Endothelial cell of umbilical vein (primary cell): Measurements from ENCODE around the gene HADH. TPM values are rescaled to one million over a fixed set of nuclear protein-coding genes. Genes with fewer than 3 reads are reported as not detected.
A peak's percentile ranks its signal among the peaks of the same experiment; 100 is the strongest.

ENCODE experiments used
- Bru-seq: library from RNA; stranded (reverse); fragments of 400-500 nt; gene quantifications from one replicate; lab custom pipeline; 2021; lab: Mats Ljungman, UMichigan
- BruChase-seq, 2 experiments: library from RNA; stranded (reverse); fragments of 400-500 nt; gene quantifications; one replicate each; lab custom pipeline; 2021; lab: Mats Ljungman, UMichigan
- BruUV-seq: library from RNA; stranded (reverse); fragments of 400-500 nt; replicated peaks from 2 replicates; lab custom pipeline; 2021; lab: Mats Ljungman, UMichigan
- CTCF ChIA-PET: fragments of 300-600, 350-600 bp; sonication (Branson Sonifier 250); formaldehyde crosslinking; loops from one replicate; lab custom pipeline; 2021; ENCODE audit warnings: antibody characterized with exemption, inconsistent platforms; lab: Charles Lee
- POLR2A ChIA-PET: fragments of 300-600, 350-600 bp; sonication (Branson Sonifier 250); formaldehyde crosslinking; loops from one replicate; lab custom pipeline; 2021; ENCODE audit warnings: antibody characterized with exemption, inconsistent platforms; lab: Charles Lee
- DNase-seq: peaks from one replicate; pipeline ENCODE4 v3.0.0-alpha.2; 2011; ENCODE audit warnings: low read depth, low spot score
- FAIRE-seq: peaks from 2 replicates; lab custom pipeline; 2011; peaks lifted over from hg19 to GRCh38; lab: Jason Lieb, UNC
- H2AFZ ChIP-seq: 2 replicates; pipeline ENCODE4 v1.6.0; 2012; ENCODE audit warnings: low read depth, low read length, control low read depth, inconsistent platforms
- H3K27ac ChIP-seq: 2 replicates; pipeline ENCODE4 v1.5.1; 2011; ENCODE audit warnings: low read depth, mild to moderate bottlenecking, control low read depth, low read length, moderate library complexity; ENCODE audit not compliant: insufficient read depth
- H3K27me3 ChIP-seq, 2 experiments: 2 replicates each; pipeline versions ENCODE4 v1.6.0 to v1.6.1; 2011; ENCODE audit warnings: low read length in 2 of 2, mixed read lengths in 1 of 2; ENCODE audit not compliant: control insufficient read depth in 2 of 2, insufficient read depth in 2 of 2
- H3K36me3 ChIP-seq, 2 experiments: 2 replicates in 1 of 2; 3 replicates in 1 of 2; pipeline ENCODE4 v1.5.1; 2011; ENCODE audit warnings: low read length in 2 of 2, mild to moderate bottlenecking in 1 of 2, moderate library complexity in 1 of 2; ENCODE audit not compliant: control insufficient read depth in 2 of 2, insufficient read depth in 2 of 2; ENCODE audit errors: extremely low read depth in 1 of 2
- H3K4me1 ChIP-seq: 3 replicates; pipeline ENCODE4 v1.5.1; 2011; ENCODE audit warnings: mild to moderate bottlenecking, low read length; ENCODE audit not compliant: control insufficient read depth, insufficient read depth; ENCODE audit errors: extremely low read depth
- H3K4me2 ChIP-seq: 2 replicates; pipeline ENCODE4 v1.6.1; 2011; ENCODE audit warnings: low read length, control low read depth, mixed read lengths; ENCODE audit not compliant: insufficient read depth
- H3K4me3 ChIP-seq, 3 experiments: fragments of 200-600 bp in 1 of 3; sonication (generic), shearing (Covaris generic) in 1 of 3; replicated peaks in 1 of 3; 2 replicates each; pipeline ENCODE4 v1.5.1; 2011 to 2016; ENCODE audit warnings: control low read depth in 3 of 3, low read length in 3 of 3, mild to moderate bottlenecking in 2 of 3, inconsistent platforms in 1 of 3, low read depth in 1 of 3, moderate library complexity in 1 of 3; ENCODE audit not compliant: insufficient read depth in 1 of 3
- H3K79me2 ChIP-seq: 2 replicates; pipeline ENCODE4 v1.6.0; 2012; ENCODE audit warnings: low read length, inconsistent platforms; ENCODE audit not compliant: control insufficient read depth, insufficient read depth
- H3K9ac ChIP-seq: replicated peaks from 2 replicates; pipeline ENCODE3; 2011; ENCODE audit warnings: low read length, control low read depth; ENCODE audit not compliant: insufficient read depth; ENCODE audit errors: extremely low read depth
- H3K9me1 ChIP-seq: replicated peaks from 3 replicates; pipeline ENCODE4 v1.6.0; 2011; ENCODE audit warnings: mild to moderate bottlenecking, low read length; ENCODE audit not compliant: control insufficient read depth, insufficient read depth; ENCODE audit errors: extremely low read depth
- H3K9me3 ChIP-seq: replicated peaks from 2 replicates; pipeline ENCODE4 v1.5.1; 2012; ENCODE audit warnings: low read length, inconsistent platforms; ENCODE audit not compliant: control insufficient read depth, insufficient read depth
- H4K20me1 ChIP-seq: replicated peaks from 2 replicates; pipeline ENCODE3; 2011; ENCODE audit warnings: mild to moderate bottlenecking, low read length; ENCODE audit not compliant: control insufficient read depth, insufficient read depth; ENCODE audit errors: extremely low read depth
- CTCF ChIP-seq, 2 donors: IDR thresholded peaks; 1 replicate in 1 of 2; 2 replicates in 1 of 2; pipeline ENCODE4 v1.5.1; 2011; ENCODE audit warnings: low read length in 2 of 2, mild to moderate bottlenecking in 2 of 2, moderate library complexity in 2 of 2, control low read depth in 1 of 2, inconsistent platforms in 1 of 2, low read depth in 1 of 2; ENCODE audit not compliant: insufficient read depth in 1 of 2; ENCODE audit errors: extremely low read depth in 1 of 2
- EZH2 ChIP-seq: IDR thresholded peaks from 2 replicates; pipeline ENCODE4 v1.6.1; 2012; ENCODE audit warnings: borderline replicate concordance, low read depth, mild to moderate bottlenecking, moderate library complexity, low read length, inconsistent platforms; ENCODE audit not compliant: severe bottlenecking
- FOS ChIP-seq: IDR thresholded peaks from 2 replicates; pipeline ENCODE4 v1.6.1; 2011; ENCODE audit warnings: mild to moderate bottlenecking, low read length, moderate library complexity, borderline replicate concordance; ENCODE audit not compliant: insufficient read depth
- GATA2 ChIP-seq: IDR thresholded peaks from 2 replicates; pipeline ENCODE4 v1.7.0; 2011; ENCODE audit warnings: low read depth, mild to moderate bottlenecking, moderate library complexity, mixed read lengths, low read length; ENCODE audit not compliant: insufficient read length, insufficient read depth
- JUN ChIP-seq: IDR thresholded peaks from 2 replicates; pipeline ENCODE4 v1.6.1; 2011; ENCODE audit warnings: borderline replicate concordance, low read depth; ENCODE audit not compliant: insufficient read length, insufficient read depth
- MAX ChIP-seq: IDR thresholded peaks from 2 replicates; pipeline ENCODE4 v1.6.1; 2011; ENCODE audit not compliant: insufficient read depth, insufficient read length
- MYC ChIP-seq: IDR thresholded peaks from one replicate; pipeline ENCODE4 v1.6.1; 2011; ENCODE audit warnings: mild to moderate bottlenecking, low read depth, low read length
- POLR2A ChIP-seq: IDR thresholded peaks from 2 replicates; pipeline ENCODE4 v1.6.1; 2012; ENCODE audit warnings: low read depth, mild to moderate bottlenecking, control low read depth, low read length
- POLR2AphosphoS5 ChIP-seq: IDR thresholded peaks from 2 replicates; pipeline ENCODE4 v1.6.1; 2012; ENCODE audit warnings: low read depth, mild to moderate bottlenecking, control low read depth, low read length, moderate library complexity; ENCODE audit not compliant: insufficient read depth
- dilution Hi-C: fragments of 300-500 bp; cut with MboI; formaldehyde crosslinking; loops from one replicate; pipeline ENCODE4 v1.15.0; 2019; ENCODE audit warnings: low sequenced_read_pairs; ENCODE audit not compliant: extremely low pct_ligation_motif_present
- intact Hi-C: fragments of 100-400 bp; cut with micrococcal nuclease; formaldehyde crosslinking; loops from one replicate; pipeline ENCODE4 v1.10.0; 2022
- long read RNA-seq: library from polyadenylated mRNA; stranded (forward); transcript quantifications from one replicate; pipeline ENCODE4 v2.0.0, GENCODE V29; 2021
- polyA minus RNA-seq, 3 experiments: library from RNA; depleted of rRNA, polyadenylated mRNA; stranded (reverse); fragments of >200 nt; gene quantifications; 1 replicate in 1 of 3; 2 replicates in 2 of 3; pipeline ENCODE4 v1.2.3, GENCODE V29; 2011
- polyA plus RNA-seq, 4 experiments: library from polyadenylated mRNA; depleted of rRNA in 3 of 4; stranded (reverse) in 3 of 4; unstranded in 1 of 4; fragments of >200 nt; gene quantifications; 2 replicates each; pipeline versions ENCODE4 v1.2.1 to v1.2.3, GENCODE V29; 2011 to 2012; ENCODE audit warnings: missing spikeins in 1 of 4
- total RNA-seq: library from RNA; stranded (reverse); gene quantifications from 2 replicates; pipeline ENCODE4 v1.2.3, GENCODE V29; 2021

HADH gene
- total RNA-seq (20.3 and 22.1 TPM in 2 replicates), polyA plus RNA-seq (19.0 and 19.2 TPM in 2 replicates), polyA minus RNA-seq (11.3 and 15.6 TPM in 2 replicates), Bru-seq, nascent RNA (percentile 60 among the genes with signal in this experiment), BruChase-seq, experiment 1, labeled RNA remaining after a 6-hour chase (percentile 50 among the genes with signal in this experiment), BruChase-seq, experiment 2, labeled RNA remaining after a 2-hour chase (percentile 52 among the genes with signal in this experiment)
- polyA plus RNA-seq (2011; cell fraction: cytosol; rRNA removed): 18.5 and 20.9 TPM in 2 replicates
- polyA plus RNA-seq (2011; cell fraction: nucleus; rRNA removed): 25.6 and 31.4 TPM in 2 replicates
- polyA plus RNA-seq (2012): 17.6 and 18.9 TPM in 2 replicates
- polyA minus RNA-seq (2011; cell fraction: cytosol; rRNA and poly(A)+ RNA removed): 56.0 TPM
- polyA minus RNA-seq (2011; cell fraction: nucleus; rRNA and poly(A)+ RNA removed): 6.0 and 9.5 TPM in 2 replicates
- long read RNA-seq, full-length matches to known transcripts: 63 of 66 reads
- long read RNA-seq, partial matches to known transcripts: 1 of 66 reads
- long read RNA-seq, other reads (novel, unspliced or antisense): 2 of 66 reads

DNA sequence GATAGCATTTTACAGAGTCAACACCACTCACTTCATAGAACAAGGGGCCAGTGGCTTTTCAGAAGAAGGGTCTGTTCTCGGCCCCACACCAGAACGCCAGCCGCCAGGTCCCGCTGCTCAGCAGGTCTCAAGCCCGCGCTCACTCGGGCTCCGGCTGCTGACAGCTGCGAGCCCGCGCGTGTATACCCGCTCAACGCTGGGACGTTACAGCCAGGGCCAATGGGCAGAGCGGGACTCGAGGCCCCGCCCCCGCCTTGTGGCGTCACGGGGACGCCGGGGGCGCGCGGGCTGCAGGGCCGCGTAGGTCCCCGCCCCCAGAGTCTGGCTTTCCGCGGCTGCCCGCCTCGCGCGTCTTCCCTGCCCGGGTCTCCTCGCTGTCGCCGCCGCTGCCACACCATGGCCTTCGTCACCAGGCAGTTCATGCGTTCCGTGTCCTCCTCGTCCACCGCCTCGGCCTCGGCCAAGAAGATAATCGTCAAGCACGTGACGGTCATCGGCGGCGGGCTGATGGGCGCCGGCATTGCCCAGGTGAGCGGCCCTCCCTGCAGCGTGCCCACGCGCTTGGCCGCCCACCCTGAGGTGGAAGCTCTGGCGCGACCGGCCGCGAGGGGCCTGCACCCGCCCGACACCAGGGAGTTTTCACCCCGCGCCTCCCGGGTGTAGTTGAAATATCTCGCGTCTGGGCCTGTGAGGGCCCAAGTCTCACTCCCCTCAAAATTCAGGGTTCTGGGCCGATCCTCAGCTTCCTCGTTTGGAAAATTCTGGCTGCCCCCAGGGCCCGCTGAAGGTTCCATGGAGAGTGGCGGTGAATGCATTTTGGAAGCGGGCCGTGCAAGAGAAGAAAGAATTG is at the start of gene HADH:
TSS of gene HADH (plus strand) at position 353 of the 850 bp plus-strand sequence. CDS start at position 397, 44 bp downstream.
- TSS peak; percentile 42 for BruUV-seq
- Histone ChIP-seq H3K9me3 (no peaks in the 10 kb centered on the region), H3K79me2 (peaks cover 9% of the 10 kb centered on the region), H2AFZ (peak within 1 kb of the TSS; percentile 93), H3K27ac (peak within 1 kb of the TSS; percentile 26), H3K9me1 (no peaks in the 10 kb centered on the region), H3K27me3 (no peaks in the 10 kb centered on the region), H4K20me1 (no peaks in the 10 kb centered on the region), H3K4me2 (peak within 1 kb of the TSS; percentile 69), H3K36me3 (no peaks in the 10 kb centered on the region), H3K4me3 (peak within 1 kb of the TSS; percentile 52 to 66 (median 64)), H3K9ac (peak within 1 kb of the TSS; percentile 64), H3K4me1 (peaks cover 6% of the 10 kb centered on the region)
- DNase-seq: peak; percentile 93
- ChIA-PET POLR2A (interaction anchor here (0.5 to 0.7 kb wide), 2 partner anchors 504 to 591 kb away, joined by 3 read pairs; no protein-coding TSS in a partner anchor), CTCF (interaction anchor here (1.1 to 2.8 kb wide), 4 partner anchors 9 to 58 kb away, joined by 3 to 12 read pairs (median 3); no protein-coding TSS in a partner anchor)
- no peak for TF ChIP-seq MYC
- TF ChIP-seq POLR2A: peak; percentile 45
- intact Hi-C loops: loop anchor here (1.0 to 5.0 kb wide), 2 partner anchors 58 to 167 kb away; partner anchors contain the start of genes CYP2U1 and SGMS2
- peak; percentile 80 for FAIRE-seq
- dilution Hi-C loops: no loop called here

GRCh38 chr4:107945809-107946208 is 43.9 kb upstream of the HADH start:
- Histone ChIP-seq H3K36me3 (no peaks in the 10 kb centered on the region), H3K27ac (no peak overlapping the region), H3K9me1 (no peaks in the 10 kb centered on the region), H4K20me1 (no peaks in the 10 kb centered on the region), H2AFZ (no peak overlapping the region), H3K9me3 (no peaks in the 10 kb centered on the region), H3K4me2 (no peak overlapping the region), H3K4me1 (no peaks in the 10 kb centered on the region), H3K79me2 (no peaks in the 10 kb centered on the region), H3K27me3 (no peaks in the 10 kb centered on the region), H3K9ac (no peak overlapping the region), H3K4me3 (no peak overlapping the region)
- no peak for TF ChIP-seq POLR2A
- no peak for TF ChIP-seq MAX
- TF ChIP-seq POLR2AphosphoS5: no peak
- TF ChIP-seq JUN: no peak
- no peak for TF ChIP-seq EZH2
- TF ChIP-seq CTCF (IDR thresholded peaks at IDR 0.05; ENCODE audit: extremely low read depth in 1 of 2, insufficient read depth in 1 of 2, low read depth in 1 of 2, low read length in 2 of 2): no peak
- TF ChIP-seq GATA2: no peak
- TF ChIP-seq MYC: no peak
- TF ChIP-seq FOS: no peak
- FAIRE-seq (no peak), DNase-seq (no peak)
- ChIA-PET CTCF (no interaction called here), POLR2A (no interaction called here)
- intact Hi-C loops (no loop called here), dilution Hi-C loops (no loop called here)
- no TSS peak for BruUV-seq
